ENCODE results near the gene CYP2S1.

GRCh38 chr19:41228486-41228885, 35.5 kb downstream of the CYP2S1 start:
- TF ChIP-seq POLR2A (IDR thresholded peaks at IDR 0.05) (no peak), CTCF (IDR thresholded peaks at IDR 0.05) (no peak)

Data from Peyer's patch (tissue), 4 donors.